Measurements from ENCODE around the gene C19orf25.

Gene C19orf25

DNA sequence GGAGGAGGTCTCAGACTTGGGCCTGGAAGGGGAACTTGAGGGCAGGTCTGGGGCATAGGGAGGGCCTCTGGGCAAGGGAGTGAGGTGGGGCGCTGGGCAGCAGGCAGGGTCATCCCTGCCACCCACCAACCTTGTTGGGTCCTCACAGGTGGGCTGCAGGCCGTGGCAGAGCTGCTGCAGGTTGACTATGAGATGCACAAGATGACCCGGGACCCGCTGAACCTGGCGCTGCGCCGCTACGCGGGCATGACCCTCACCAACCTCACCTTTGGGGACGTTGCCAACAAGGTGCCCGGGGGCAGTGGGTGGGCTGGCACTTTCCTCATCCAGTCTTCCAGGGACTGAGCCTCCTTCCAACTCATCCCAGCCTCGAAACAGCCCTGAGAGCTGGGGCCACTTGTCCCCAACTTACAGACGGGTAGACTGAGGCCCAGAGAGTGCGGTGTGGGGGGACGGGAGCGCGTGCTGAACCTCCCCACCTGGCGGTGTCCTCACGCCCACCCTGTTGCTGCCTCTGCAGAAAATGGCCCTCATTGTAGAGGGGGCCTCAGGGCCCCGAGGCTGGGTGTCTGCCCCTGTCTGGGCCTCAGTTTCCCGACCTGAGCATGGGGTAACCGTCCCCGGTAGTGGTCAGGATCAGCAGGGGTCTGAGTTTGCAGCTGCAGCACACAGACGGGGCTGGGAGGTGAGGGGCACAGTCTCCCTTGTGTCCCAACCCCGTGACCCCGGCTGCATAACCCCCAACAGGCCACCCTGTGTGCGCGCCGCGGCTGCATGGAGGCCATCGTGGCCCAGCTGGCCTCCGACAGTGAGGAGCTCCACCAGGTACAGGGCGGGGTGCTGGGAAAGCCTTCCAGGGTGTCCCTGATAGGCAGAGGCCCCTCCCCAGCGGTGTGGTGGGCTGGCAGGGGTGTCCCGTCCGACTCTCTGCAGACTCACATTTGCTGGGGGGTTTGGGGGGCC, 18.7 kb downstream of the C19orf25 start:
- FAIRE-seq, result no peak

- FAIRE-seq, result no peak
Observed at GRCh38 chr19:1459479-1459878, 19.5 kb downstream of the C19orf25 start.

GRCh38 chr19:1457892-1458291, 21.1 kb downstream of the C19orf25 start:
- no peak for FAIRE-seq

DNA sequence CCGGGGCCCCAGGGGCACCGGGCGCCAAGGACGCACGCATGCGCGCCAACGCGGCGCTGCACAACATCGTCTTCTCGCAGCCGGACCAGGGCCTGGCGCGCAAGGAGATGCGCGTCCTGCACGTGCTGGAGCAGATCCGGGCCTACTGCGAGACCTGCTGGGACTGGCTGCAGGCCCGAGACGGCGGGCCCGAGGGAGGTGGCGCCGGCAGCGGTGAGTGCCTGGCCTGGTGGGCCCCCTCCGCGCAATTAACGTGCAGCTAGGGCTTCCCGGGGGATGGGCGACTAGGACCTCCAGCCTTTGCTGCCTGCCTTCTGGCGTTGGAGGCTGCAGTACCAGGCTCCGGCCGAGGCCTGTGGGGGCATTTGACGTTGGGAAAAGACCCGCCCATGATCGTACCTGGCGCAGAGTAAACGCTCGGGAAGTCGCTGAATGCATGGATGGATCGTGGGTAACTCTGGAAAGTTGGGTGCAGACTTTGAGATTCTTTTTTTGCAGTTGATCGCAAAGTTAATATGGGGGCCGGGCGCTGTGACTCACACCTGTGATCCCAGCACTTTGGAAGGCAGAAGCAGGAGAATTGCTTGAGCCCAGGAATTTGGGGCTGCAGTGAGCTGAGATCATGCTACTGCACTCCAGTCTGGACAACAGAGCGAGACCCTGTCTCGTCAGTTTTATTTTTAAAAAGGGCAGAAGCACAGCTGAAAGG, 21.8 kb downstream of the C19orf25 start:
- FAIRE-seq, result no peak

DNA sequence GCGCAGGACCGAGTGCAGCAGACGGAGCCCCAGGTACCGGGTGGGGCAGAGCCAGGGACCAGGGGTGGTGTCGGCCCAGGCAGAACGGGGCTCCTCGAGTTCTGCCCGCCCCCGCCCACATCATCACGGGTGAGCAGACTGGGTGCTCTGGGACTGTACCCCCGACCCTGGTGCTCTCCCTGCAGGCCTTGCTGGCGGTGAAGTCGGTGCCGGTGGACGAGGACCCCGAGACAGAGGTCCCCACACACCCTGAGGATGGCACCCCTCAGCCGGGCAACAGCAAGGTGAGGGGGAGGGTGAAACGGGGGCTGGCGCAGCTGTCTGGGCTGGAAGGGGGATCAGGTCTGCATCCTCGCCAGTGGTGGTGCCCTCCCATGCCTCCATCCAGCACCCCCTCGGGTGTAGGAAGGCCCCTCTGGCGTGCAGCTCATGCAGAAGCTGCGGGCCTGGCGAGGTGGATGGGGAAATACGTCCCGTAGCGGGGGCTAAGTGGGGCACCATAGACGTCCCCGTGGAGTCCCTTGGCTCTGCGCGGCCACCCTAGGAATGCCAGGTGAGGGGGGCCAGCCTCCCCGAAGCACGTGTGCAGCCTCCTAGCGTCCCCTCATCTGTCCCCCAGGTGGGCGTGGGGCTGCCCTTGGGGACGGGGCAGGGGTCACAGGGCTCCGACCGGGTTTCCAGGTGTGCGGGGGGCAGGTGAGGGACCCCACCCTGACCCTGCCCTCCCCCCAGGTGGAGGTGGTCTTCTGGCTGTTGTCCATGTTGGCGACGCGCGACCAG, 22.7 kb downstream of the C19orf25 start:
- no peak for FAIRE-seq

- no peak for FAIRE-seq
Observed at GRCh38 chr19:1455336-1456120, 23.5 kb downstream of the C19orf25 start.

- no peak for FAIRE-seq
Observed at GRCh38 chr19:1455002-1455335, 24.0 kb downstream of the C19orf25 start.

GRCh38 chr19:1453525-1454364, 25.3 kb downstream of the C19orf25 start:
- no peak for FAIRE-seq

- no peak for FAIRE-seq
Observed at GRCh38 chr19:1452802-1453524, 26.1 kb downstream of the C19orf25 start.

DNA sequence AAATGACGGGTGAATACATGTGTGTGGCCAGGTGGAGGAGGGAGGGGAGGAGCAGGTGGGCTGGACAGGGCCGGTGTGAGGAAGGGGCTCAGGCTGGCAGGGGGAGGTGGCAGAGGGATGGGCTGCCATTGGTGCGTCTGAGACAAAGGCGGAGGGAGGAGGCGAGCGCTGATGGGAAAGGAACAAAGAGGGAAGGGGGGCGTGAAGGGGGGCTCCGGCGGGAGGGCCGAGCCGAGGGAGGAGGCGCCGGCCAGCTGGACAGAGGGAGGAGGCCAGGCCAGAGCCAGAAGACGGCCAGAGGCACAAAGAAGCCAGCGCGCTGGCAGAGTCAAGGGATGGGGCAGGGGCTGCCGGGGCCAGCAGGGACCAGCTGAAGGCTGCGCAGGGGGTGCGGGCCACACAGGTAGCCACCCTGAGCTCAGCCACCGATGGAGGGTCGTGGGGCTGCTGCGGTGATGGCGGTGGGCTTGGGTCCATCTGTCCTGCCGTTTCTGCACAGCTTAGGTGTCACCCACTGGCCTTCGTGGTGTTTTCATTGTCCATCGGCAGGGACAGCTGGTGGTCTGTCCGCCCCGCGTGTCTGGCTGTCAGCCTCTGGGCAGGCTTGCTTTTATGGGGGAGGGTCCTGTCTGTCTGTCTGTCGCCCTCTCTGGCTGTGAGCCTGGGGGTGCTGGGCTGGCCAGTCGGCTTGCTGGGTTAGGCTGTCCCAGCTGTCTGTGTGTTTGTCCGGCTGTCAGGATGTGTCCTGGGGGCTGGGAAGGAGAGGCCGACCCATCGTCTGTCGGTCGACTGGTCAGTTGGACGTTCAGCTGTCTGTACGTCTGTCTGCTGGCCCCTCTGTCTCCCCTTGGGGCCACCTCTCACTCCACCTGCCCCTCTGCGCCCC, 26.9 kb downstream of the C19orf25 start:
- no peak for FAIRE-seq

GRCh38 chr19:1450735-1451731, 28.0 kb downstream of the C19orf25 start:
- FAIRE-seq, result no peak

- FAIRE-seq, result no peak
Observed at GRCh38 chr19:1449467-1450442, 29.3 kb downstream of the C19orf25 start, which contains the start of gene APC2. TSS of gene APC2 (plus strand) at chr19:1450121. CDS start at chr19:1453002, 2,881 bp downstream.

DNA sequence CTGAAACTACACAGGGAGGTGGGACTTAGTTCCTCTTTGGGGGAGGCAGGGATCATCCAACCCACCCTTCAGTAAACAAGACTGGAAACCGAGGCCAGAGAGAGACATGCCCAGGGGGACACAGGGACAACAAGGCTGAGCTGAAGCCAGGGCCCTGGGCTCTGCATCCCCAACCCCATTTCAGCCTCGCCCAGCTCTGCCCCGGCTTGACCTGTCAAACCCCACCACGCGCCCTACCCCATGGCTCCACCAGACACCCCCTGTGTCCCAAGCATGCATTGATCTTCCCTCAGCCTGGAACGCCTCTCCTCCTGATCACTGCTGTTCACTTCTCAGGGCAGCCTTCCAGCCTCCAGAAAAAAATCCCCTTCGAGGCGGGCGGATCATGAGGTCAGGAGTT, 31.1 kb downstream of the C19orf25 start:
- FAIRE-seq, result no peak

- no peak for FAIRE-seq
Observed at GRCh38 chr19:1447504-1447903, 31.5 kb downstream of the C19orf25 start.

GRCh38 chr19:1446713-1447481, 32.1 kb downstream of the C19orf25 start:
- no peak for FAIRE-seq
